Gastrocnemius medialis (tissue), 4 donors: ENCODE results near the gene TPSD1.

ENCODE experiments used
- POLR2A ChIP-seq, 2 donors: fragments of 450-650 bp; IDR thresholded peaks; one replicate each; pipeline ENCODE4 v1.6.1; 2017; ENCODE audit warnings: antibody characterized with exemption in 2 of 2, mild to moderate bottlenecking in 2 of 2, moderate library complexity in 2 of 2
- TF ChIP-seq, protein P1 (sequence below), 5 experiments: fragments of 450-650 bp in 3 of 5; fragments of 200-600 bp in 2 of 5; sonication (generic) in 2 of 5; IDR thresholded peaks in 4 of 5; conservative IDR thresholded peaks in 1 of 5; 1 replicate in 4 of 5; 2 replicates in 1 of 5; pipeline ENCODE4 v1.5.1; 2016 to 2019; ENCODE audit warnings: antibody characterized with exemption in 5 of 5, mild to moderate bottlenecking in 3 of 5, moderate library complexity in 3 of 5

DNA sequence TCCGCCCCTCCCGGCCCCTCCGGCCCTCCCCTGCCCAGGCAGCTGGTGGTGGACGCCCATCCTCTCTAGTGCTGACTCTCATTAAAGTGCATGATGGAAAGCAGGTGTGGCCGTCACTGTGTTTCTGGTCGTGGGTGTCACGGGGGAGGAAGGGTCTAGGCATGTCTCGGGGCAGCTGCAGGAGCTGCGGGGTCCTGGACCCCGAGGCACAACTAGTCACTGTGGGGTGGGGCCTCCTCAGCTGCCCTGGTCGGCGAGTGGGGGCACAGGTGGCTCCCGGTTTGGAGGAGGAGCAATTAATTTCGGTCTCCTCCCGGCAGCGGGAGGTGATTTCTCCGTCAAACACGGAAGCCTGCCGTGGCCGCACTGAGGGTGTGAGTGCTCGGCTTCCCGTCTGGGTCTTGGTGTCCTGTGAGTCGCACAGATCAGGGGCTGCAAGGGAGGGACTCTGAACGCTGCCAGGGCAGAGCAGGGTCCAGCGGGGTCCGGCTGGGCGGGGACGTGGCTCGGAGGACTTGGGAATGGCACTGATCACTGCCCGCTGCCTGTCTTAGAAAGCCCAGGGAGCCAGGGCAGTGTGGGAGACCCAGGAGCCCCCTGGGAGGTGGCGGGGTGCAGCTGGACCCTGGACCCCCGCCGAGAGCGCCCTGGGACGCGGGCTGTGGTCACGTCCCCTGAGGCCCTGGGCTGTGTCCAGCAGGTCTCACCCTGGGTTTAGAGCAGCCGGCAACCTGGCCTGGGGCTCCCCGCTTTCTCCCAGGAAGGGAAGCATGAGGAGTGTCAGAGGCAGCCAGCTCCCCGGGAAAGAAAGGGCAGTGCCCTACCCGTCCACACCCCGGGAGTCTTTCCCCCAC is 3.3 kb downstream of the TPSD1 start:
- TF ChIP-seq POLR2A (IDR thresholded peaks at IDR 0.05), result no peak
- TF ChIP-seq, protein P1, sequence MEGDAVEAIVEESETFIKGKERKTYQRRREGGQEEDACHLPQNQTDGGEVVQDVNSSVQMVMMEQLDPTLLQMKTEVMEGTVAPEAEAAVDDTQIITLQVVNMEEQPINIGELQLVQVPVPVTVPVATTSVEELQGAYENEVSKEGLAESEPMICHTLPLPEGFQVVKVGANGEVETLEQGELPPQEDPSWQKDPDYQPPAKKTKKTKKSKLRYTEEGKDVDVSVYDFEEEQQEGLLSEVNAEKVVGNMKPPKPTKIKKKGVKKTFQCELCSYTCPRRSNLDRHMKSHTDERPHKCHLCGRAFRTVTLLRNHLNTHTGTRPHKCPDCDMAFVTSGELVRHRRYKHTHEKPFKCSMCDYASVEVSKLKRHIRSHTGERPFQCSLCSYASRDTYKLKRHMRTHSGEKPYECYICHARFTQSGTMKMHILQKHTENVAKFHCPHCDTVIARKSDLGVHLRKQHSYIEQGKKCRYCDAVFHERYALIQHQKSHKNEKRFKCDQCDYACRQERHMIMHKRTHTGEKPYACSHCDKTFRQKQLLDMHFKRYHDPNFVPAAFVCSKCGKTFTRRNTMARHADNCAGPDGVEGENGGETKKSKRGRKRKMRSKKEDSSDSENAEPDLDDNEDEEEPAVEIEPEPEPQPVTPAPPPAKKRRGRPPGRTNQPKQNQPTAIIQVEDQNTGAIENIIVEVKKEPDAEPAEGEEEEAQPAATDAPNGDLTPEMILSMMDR (IDR thresholded peaks at IDR 0.05 in 4 of 5, conservative IDR thresholded peaks at IDR 0.05 in 1 of 5), result no peak
